K562 (cell line): Measurements from ENCODE around the gene MC3R. TPM values are rescaled to one million over a fixed set of nuclear protein-coding genes. Genes with fewer than 3 reads are reported as not detected.

ENCODE experiments used
- ATAC-seq: fragments of 200-7000 bp; cut with Tn5 transposase; 3 replicates; pipeline ENCODE4 v1.9.1; 2020; ENCODE audit warnings: moderate library complexity
- BruUV-seq: library from RNA; stranded (reverse); fragments of 400-500 nt; replicated peaks from 2 replicates; lab custom pipeline; 2021; lab: Mats Ljungman, UMichigan
- CTCF ChIA-PET: fragments of 300-600 bp; formaldehyde crosslinking; extraction: SDS; loops from one replicate; lab custom pipeline; 2021; ENCODE audit warnings: low intra/inter-chr PET ratio; lab: Yijun Ruan, JAX
- POLR2A ChIA-PET: fragments of 300-600, 350-650 bp; sonication (Branson Sonifier 250); formaldehyde crosslinking; extraction: SDS; loops from one replicate; lab custom pipeline; 2021; ENCODE audit warnings: antibody characterized with exemption, inconsistent platforms; lab: Yijun Ruan, JAX
- DNase-seq, 4 experiments: peaks; one replicate each; pipeline versions ENCODE4 v3.0.0 to v3.0.0-alpha.2; 2011 to 2018; ENCODE audit warnings: low spot score in 3 of 4, mixed read lengths in 3 of 4; ENCODE audit errors: extremely low read depth in 1 of 4
- FAIRE-seq: peaks from 2 replicates; lab custom pipeline; 2011; peaks lifted over from hg19 to GRCh38; lab: Jason Lieb, UNC
- H2AFZ ChIP-seq: 2 replicates; pipeline ENCODE4 v1.6.0; 2011; ENCODE audit warnings: low read depth, low read length, control low read depth, inconsistent platforms
- H3K27ac ChIP-seq: fragments of 200-600 bp; 3 replicates; pipeline ENCODE4 v1.8.0; 2011; ENCODE audit warnings: low read depth, mild to moderate bottlenecking, control low read depth, inconsistent platforms, low read length, moderate library complexity, mixed read lengths; ENCODE audit errors: extremely low read depth
- H3K27me3 ChIP-seq, 2 experiments: fragments of 300-600 bp in 1 of 2; 2 replicates in 1 of 2; 3 replicates in 1 of 2; pipeline versions ENCODE4 v1.6.0 to v1.8.0; 2011; ENCODE audit warnings: inconsistent platforms in 2 of 2, low read length in 2 of 2, mild to moderate bottlenecking in 1 of 2, mixed read lengths in 1 of 2, moderate library complexity in 1 of 2; ENCODE audit not compliant: control insufficient read depth in 2 of 2, insufficient read depth in 2 of 2
- H3K36me3 ChIP-seq: fragments of 300-600 bp; 3 replicates; pipeline ENCODE4 v1.8.0; 2011; ENCODE audit warnings: mild to moderate bottlenecking, low read length, inconsistent platforms; ENCODE audit not compliant: control insufficient read depth, insufficient read depth
- H3K4me1 ChIP-seq, 2 experiments: fragments of 200-600 bp in 1 of 2; replicated peaks in 1 of 2; 2 replicates in 1 of 2; 3 replicates in 1 of 2; pipeline versions ENCODE4 v1.5.1 to v1.8.0; 2011; ENCODE audit warnings: inconsistent platforms in 2 of 2, low read length in 2 of 2, mild to moderate bottlenecking in 1 of 2, mixed read lengths in 1 of 2, moderate library complexity in 1 of 2; ENCODE audit not compliant: control insufficient read depth in 2 of 2, insufficient read depth in 2 of 2
- H3K4me2 ChIP-seq: 2 replicates; pipeline ENCODE4 v1.6.1; 2011; ENCODE audit warnings: low read length, control low read depth, inconsistent platforms, mixed read lengths; ENCODE audit not compliant: insufficient read depth
- H3K4me3 ChIP-seq: fragments of 200-600 bp; sonication (generic), shearing (Covaris generic); 2 replicates; pipeline ENCODE4 v1.5.1; 2016; ENCODE audit warnings: control low read depth, inconsistent platforms
- H3K79me2 ChIP-seq: fragments of 200-600 bp; 3 replicates; pipeline ENCODE4 v1.8.0; 2011; ENCODE audit warnings: low read length, inconsistent platforms; ENCODE audit not compliant: control insufficient read depth, insufficient read depth
- H3K9ac ChIP-seq, 2 experiments: 2 replicates each; pipeline versions ENCODE4 v1.6.0 to v1.6.1; 2011; ENCODE audit warnings: low read depth in 2 of 2, low read length in 2 of 2, control low read depth in 1 of 2, inconsistent platforms in 1 of 2, mild to moderate bottlenecking in 1 of 2, mixed read lengths in 1 of 2; ENCODE audit not compliant: insufficient read depth in 1 of 2
- H3K9me1 ChIP-seq: one replicate; pipeline ENCODE4 v1.6.0; 2011; ENCODE audit warnings: inconsistent platforms, mild to moderate bottlenecking, low read length, moderate library complexity; ENCODE audit not compliant: control insufficient read depth, insufficient read depth
- H3K9me3 ChIP-seq: replicated peaks from 2 replicates; pipeline ENCODE4 v1.5.1; 2011; ENCODE audit warnings: low read depth, low read length, inconsistent platforms; ENCODE audit not compliant: control insufficient read depth, insufficient read depth
- H4K20me1 ChIP-seq: replicated peaks from 2 replicates; pipeline ENCODE4 v1.6.1; 2011; ENCODE audit warnings: low read length, inconsistent platforms, mixed read lengths; ENCODE audit not compliant: control insufficient read depth, insufficient read depth
- BMI1 ChIP-seq: fragments of 150-350 bp; IDR thresholded peaks from 2 replicates; pipeline ENCODE4 v1.6.1; 2014; ENCODE audit warnings: low read length
- FUS ChIP-seq: fragments of 200-400 bp; formaldehyde crosslinking; optimal IDR thresholded peaks from 2 replicates; pipeline ENCODE3; 2017; ENCODE audit warnings: low read depth, low read length
- GTF2F1 ChIP-seq: IDR thresholded peaks from 2 replicates; pipeline ENCODE4 v1.6.1; 2011; ENCODE audit warnings: low read depth, low read length, improper control_type of control experiment
- HLTF ChIP-seq: fragments of 450-650 bp; IDR thresholded peaks from 2 replicates; pipeline ENCODE4 v1.6.1; 2016
- MIER1 ChIP-seq: fragments of 450-650 bp; IDR thresholded peaks from 2 replicates; pipeline ENCODE4 v1.6.1; 2016; ENCODE audit warnings: antibody characterized with exemption, mild to moderate bottlenecking, low read depth
- PKNOX1 ChIP-seq: fragments of 450-650 bp; IDR thresholded peaks from 2 replicates; pipeline ENCODE4 v1.6.1; 2016
- POLR2AphosphoS5 ChIP-seq: IDR thresholded peaks from 2 replicates; pipeline ENCODE4 v1.6.1; 2011; ENCODE audit warnings: mild to moderate bottlenecking, low read depth, low read length, moderate library complexity; ENCODE audit not compliant: control insufficient read depth, insufficient read depth
- RBM34 ChIP-seq: fragments of 200-400 bp; formaldehyde crosslinking; IDR thresholded peaks from 2 replicates; pipeline ENCODE4 v1.6.1; 2018; ENCODE audit warnings: low read length, borderline replicate concordance; ENCODE audit not compliant: insufficient read depth
- SAP30 ChIP-seq: fragments of 200-600 bp; sonication (generic); IDR thresholded peaks from 2 replicates; pipeline ENCODE4 v1.6.1; 2012; ENCODE audit warnings: borderline replicate concordance, low read depth, mild to moderate bottlenecking, moderate library complexity, low read length, control low read depth, inconsistent platforms; ENCODE audit not compliant: insufficient read depth, poor library complexity, severe bottlenecking
- TBL1XR1 ChIP-seq, 2 experiments: IDR thresholded peaks; 2 replicates each; pipeline ENCODE4 v1.6.1; 2012; ENCODE audit warnings: improper control_type of control experiment in 2 of 2, low read length in 2 of 2, mild to moderate bottlenecking in 1 of 2
- USF1 ChIP-seq: sonication (generic); formaldehyde crosslinking; IDR thresholded peaks from 2 replicates; pipeline ENCODE4 v1.9.0; 2022; ENCODE audit warnings: mild to moderate bottlenecking, missing genetic modification reagents
- ZNF134 ChIP-seq: fragments of 250-450 bp; sonication (Bioruptor Pico); conservative IDR thresholded peaks from 2 replicates; pipeline ENCODE4 v1.4.0; 2020
- ZNF407 ChIP-seq: fragments of 450-650 bp; IDR thresholded peaks from 2 replicates; pipeline ENCODE4 v1.6.1; 2016; ENCODE audit warnings: low read depth
- ZNF445 ChIP-seq: fragments of 250-450 bp; sonication (Bioruptor Pico); IDR thresholded peaks from 2 replicates; pipeline ENCODE4 v1.4.0; 2020; ENCODE audit warnings: low read depth, mild to moderate bottlenecking, moderate library complexity
- ZNF695 ChIP-seq: fragments of 450-650 bp; formaldehyde crosslinking; IDR thresholded peaks from 2 replicates; pipeline ENCODE4 v1.4.0; 2020; ENCODE audit warnings: mild to moderate bottlenecking, moderate library complexity
- WGBS: fragments of 100-300 bp; shearing (Covaris generic); methylation state at CpG from one replicate; pipeline ENCODE4 v1.1.6; 2016; ENCODE audit warnings: low coverage, mixed read lengths; ENCODE audit not compliant: insufficient coverage; ENCODE audit errors: missing lambda C conversion rate; 5-methylcytosine and 5-hydroxymethylcytosine counted together
- in situ Hi-C: fragments of 300-500 bp; cut with MboI; formaldehyde crosslinking; loops from 4 replicates; pipeline ENCODE4 v1.15.0; 2018; ENCODE audit warnings: inconsistent platforms, mixed read lengths
- intact Hi-C: fragments of 100-400 bp; cut with micrococcal nuclease; formaldehyde crosslinking; loops from 2 replicates; pipeline ENCODE4 v1.14.2; 2022
- polyA plus RNA-seq, 8 experiments: library from polyadenylated mRNA; depleted of rRNA in 4 of 8; stranded (reverse) in 5 of 8; unstranded in 3 of 8; fragments of >200 nt; fragmentation: Nextera tagmentation in 2 of 8; fragmentation: Illumina TruSeq in 1 of 8; extraction: Ambion mirVana in 2 of 8; extraction: Trizol in 1 of 8; gene quantifications; 2 replicates each; pipeline versions ENCODE4 v1.2.1 to v1.2.3, GENCODE V29; 2011 to 2014; ENCODE audit warnings: inconsistent platforms in 1 of 8, missing spikeins in 1 of 8
- total RNA-seq, 7 experiments: library from RNA; depleted of rRNA in 6 of 7; stranded (reverse); fragments of >200 nt in 6 of 7; fragmentation: Illumina TruSeq in 2 of 7; extraction: Trizol in 2 of 7; gene quantifications; 2 replicates each; pipeline versions ENCODE4 v1.2.1 to v1.2.3, GENCODE V29; 2011 to 2021; ENCODE audit warnings: low replicate concordance in 1 of 7

MC3R gene
- total and polyA plus RNA-seq, 9 of the 15 experiments (the other 6 are each of a cell fraction or from before 2014, with no cell fraction given): not detected

GRCh38 chr20:56271974-56272373 is 23.4 kb downstream of the MC3R start:
- Histone ChIP-seq H3K9me3 (no peaks in the 10 kb centered on the region), H3K27ac (no peak overlapping the region), H3K79me2 (no peaks in the 10 kb centered on the region), H2AFZ (no peak overlapping the region), H3K9me1 (no peaks in the 10 kb centered on the region), H4K20me1 (no peaks in the 10 kb centered on the region), H3K9ac (no peak overlapping the region), H3K27me3 (no peaks in the 10 kb centered on the region), H3K4me3 (no peak overlapping the region), H3K4me1 (no peaks in the 10 kb centered on the region), H3K36me3 (no peaks in the 10 kb centered on the region), H3K4me2 (no peak overlapping the region)
- ChIA-PET CTCF (no interaction called here), POLR2A (no interaction called here)
- in situ Hi-C loops: no loop called here
- DNase-seq (no peak), ATAC-seq (no peak), FAIRE-seq (no peak)
- no TSS peak for BruUV-seq
- intact Hi-C loops: no loop called here
- 0% methylated on average over 4 of the region's 4 CpGs for WGBS
- TF ChIP-seq GTF2F1 (no peak), TBL1XR1 (IDR thresholded peaks at IDR 0.05; ENCODE audit: low read length in 2 of 2) (no peak), BMI1 (no peak), ZNF445 (no peak), ZNF407 (no peak), ZNF695 (no peak), ZNF134 (CRISPR knock-in tag) (no peak), PKNOX1 (no peak), SAP30 (no peak), MIER1 (no peak), HLTF (no peak), USF1 (CRISPR knock-in tag) (no peak), RBM34 (no peak), POLR2AphosphoS5 (no peak), FUS (no peak)
